Prostate gland (tissue), 2 donors: ENCODE data around the gene KRTAP9-8.

Experiments
- POLR2A ChIP-seq: fragments of 450-650 bp; IDR thresholded peaks from one replicate; pipeline ENCODE4 v1.6.1; 2016; ENCODE audit warnings: antibody characterized with exemption, mild to moderate bottlenecking
- TF ChIP-seq, protein P1 (sequence below), 4 experiments: fragments of 200-600 bp in 2 of 4; fragments of 450-650 bp in 2 of 4; sonication (generic) in 2 of 4; IDR thresholded peaks; 1 replicate in 3 of 4; 2 replicates in 1 of 4; pipeline ENCODE4 v1.5.1; 2016 to 2019; ENCODE audit warnings: antibody characterized with exemption in 4 of 4, mild to moderate bottlenecking in 2 of 4, moderate library complexity in 2 of 4

DNA sequence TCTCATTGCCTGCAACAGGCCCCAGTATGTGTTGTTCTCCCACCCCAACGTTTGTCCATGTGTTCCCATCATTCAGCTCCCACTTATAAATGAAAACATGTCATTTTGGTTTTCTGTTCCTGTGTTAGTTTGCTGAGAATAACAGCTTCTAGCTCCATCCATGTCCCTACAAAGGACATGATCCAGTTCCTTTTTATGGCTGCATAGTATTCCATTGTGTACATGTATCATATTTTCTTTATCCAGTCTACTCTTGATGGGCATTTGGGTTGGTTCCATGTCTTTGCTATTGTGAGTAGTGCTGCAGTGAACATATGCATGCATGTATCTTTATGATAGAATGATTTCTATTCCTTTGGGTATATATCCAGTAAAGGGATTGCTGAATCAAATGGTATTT, 22.1 kb upstream of the KRTAP9-8 start:
- TF ChIP-seq, protein P1, sequence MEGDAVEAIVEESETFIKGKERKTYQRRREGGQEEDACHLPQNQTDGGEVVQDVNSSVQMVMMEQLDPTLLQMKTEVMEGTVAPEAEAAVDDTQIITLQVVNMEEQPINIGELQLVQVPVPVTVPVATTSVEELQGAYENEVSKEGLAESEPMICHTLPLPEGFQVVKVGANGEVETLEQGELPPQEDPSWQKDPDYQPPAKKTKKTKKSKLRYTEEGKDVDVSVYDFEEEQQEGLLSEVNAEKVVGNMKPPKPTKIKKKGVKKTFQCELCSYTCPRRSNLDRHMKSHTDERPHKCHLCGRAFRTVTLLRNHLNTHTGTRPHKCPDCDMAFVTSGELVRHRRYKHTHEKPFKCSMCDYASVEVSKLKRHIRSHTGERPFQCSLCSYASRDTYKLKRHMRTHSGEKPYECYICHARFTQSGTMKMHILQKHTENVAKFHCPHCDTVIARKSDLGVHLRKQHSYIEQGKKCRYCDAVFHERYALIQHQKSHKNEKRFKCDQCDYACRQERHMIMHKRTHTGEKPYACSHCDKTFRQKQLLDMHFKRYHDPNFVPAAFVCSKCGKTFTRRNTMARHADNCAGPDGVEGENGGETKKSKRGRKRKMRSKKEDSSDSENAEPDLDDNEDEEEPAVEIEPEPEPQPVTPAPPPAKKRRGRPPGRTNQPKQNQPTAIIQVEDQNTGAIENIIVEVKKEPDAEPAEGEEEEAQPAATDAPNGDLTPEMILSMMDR (IDR thresholded peaks at IDR 0.05), result no peak
- no peak for TF ChIP-seq POLR2A
